Astrocyte (in vitro differentiated cells and primary cell): ENCODE measurements around the gene NUP93. TPM values are rescaled to one million over a fixed set of nuclear protein-coding genes. Genes with fewer than 3 reads are reported as not detected.

ENCODE experiments used
- DNase-seq: peaks from one replicate; pipeline ENCODE4 v3.0.0-alpha.2; 2010; ENCODE audit warnings: low read depth
- FAIRE-seq: peaks from 2 replicates; lab custom pipeline; 2011; peaks lifted over from hg19 to GRCh38; lab: Jason Lieb, UNC
- H2AFZ ChIP-seq: 2 replicates; pipeline ENCODE4 v1.6.0; 2012; ENCODE audit warnings: low read depth, low read length, inconsistent platforms
- H3K27ac ChIP-seq: 2 replicates; pipeline ENCODE4 v1.5.1; 2011; ENCODE audit warnings: low read depth, low read length, inconsistent platforms
- H3K27me3 ChIP-seq: 2 replicates; pipeline ENCODE4 v1.6.0; 2011; ENCODE audit warnings: low read length, inconsistent platforms; ENCODE audit not compliant: insufficient read depth
- H3K36me3 ChIP-seq: 2 replicates; pipeline ENCODE4 v1.5.1; 2011; ENCODE audit warnings: low read length, inconsistent platforms; ENCODE audit not compliant: insufficient read depth
- H3K4me1 ChIP-seq: 2 replicates; pipeline ENCODE4 v1.5.1; 2011; ENCODE audit warnings: low read length, inconsistent platforms; ENCODE audit not compliant: insufficient read depth
- H3K4me2 ChIP-seq: 2 replicates; pipeline ENCODE4 v1.6.0; 2012; ENCODE audit warnings: low read length, inconsistent platforms
- H3K4me3 ChIP-seq: 2 replicates; pipeline ENCODE4 v1.5.1; 2011; ENCODE audit warnings: low read depth, mild to moderate bottlenecking, low read length, inconsistent platforms; ENCODE audit not compliant: insufficient read depth
- H3K79me2 ChIP-seq: 2 replicates; pipeline ENCODE4 v1.6.0; 2012; ENCODE audit warnings: mild to moderate bottlenecking, low read length, inconsistent platforms; ENCODE audit not compliant: insufficient read depth
- H3K9ac ChIP-seq: 2 replicates; pipeline ENCODE4 v1.6.0; 2012; ENCODE audit warnings: mild to moderate bottlenecking, low read length, inconsistent platforms
- H3K9me3 ChIP-seq: 2 replicates; pipeline ENCODE4 v1.5.1; 2012; ENCODE audit warnings: low read depth, mild to moderate bottlenecking, low read length, inconsistent platforms; ENCODE audit not compliant: insufficient read depth
- H4K20me1 ChIP-seq: 2 replicates; pipeline ENCODE4 v1.6.0; 2012; ENCODE audit warnings: low read length, inconsistent platforms; ENCODE audit not compliant: insufficient read depth
- H3K27ac Mint-ChIP-seq: one replicate; pipeline ENCODE4 v1.8.0; 2021; ENCODE audit warnings: mild to moderate bottlenecking, mixed read lengths; ENCODE audit not compliant: unreplicated experiment
- H3K27me3 Mint-ChIP-seq: one replicate; pipeline ENCODE4 v1.8.0; 2021; ENCODE audit warnings: low read depth, mixed read lengths; ENCODE audit not compliant: unreplicated experiment
- H3K36me3 Mint-ChIP-seq: one replicate; pipeline ENCODE4 v1.8.0; 2021; ENCODE audit warnings: low read depth, mixed read lengths; ENCODE audit not compliant: unreplicated experiment
- H3K4me1 Mint-ChIP-seq: one replicate; pipeline ENCODE4 v1.8.0; 2021; ENCODE audit warnings: low read depth, mixed read lengths; ENCODE audit not compliant: unreplicated experiment
- H3K4me3 Mint-ChIP-seq: one replicate; pipeline ENCODE4 v1.8.0; 2021; ENCODE audit warnings: mild to moderate bottlenecking, moderate library complexity, mixed read lengths; ENCODE audit not compliant: unreplicated experiment
- H3K9me3 Mint-ChIP-seq: one replicate; pipeline ENCODE4 v1.8.0; 2021; ENCODE audit warnings: mild to moderate bottlenecking, mixed read lengths; ENCODE audit not compliant: unreplicated experiment
- EZH2 ChIP-seq: IDR thresholded peaks from 2 replicates; pipeline ENCODE4 v1.6.1; 2012; ENCODE audit warnings: mild to moderate bottlenecking, low read length, inconsistent platforms; ENCODE audit not compliant: insufficient read depth
- total RNA-seq: library from RNA; stranded (reverse); gene quantifications from 2 replicates; pipeline ENCODE4 v1.2.1, GENCODE V29; 2021
- TF ChIP-seq, protein P1 (sequence below): IDR thresholded peaks from 2 replicates; pipeline ENCODE4 v1.5.1; 2011; ENCODE audit warnings: low read depth, mild to moderate bottlenecking, inconsistent platforms, low read length, moderate library complexity; ENCODE audit not compliant: insufficient read depth

NUP93 gene
- total RNA-seq, 1 donor from 2014 or later = 89.3 TPM

DNA sequence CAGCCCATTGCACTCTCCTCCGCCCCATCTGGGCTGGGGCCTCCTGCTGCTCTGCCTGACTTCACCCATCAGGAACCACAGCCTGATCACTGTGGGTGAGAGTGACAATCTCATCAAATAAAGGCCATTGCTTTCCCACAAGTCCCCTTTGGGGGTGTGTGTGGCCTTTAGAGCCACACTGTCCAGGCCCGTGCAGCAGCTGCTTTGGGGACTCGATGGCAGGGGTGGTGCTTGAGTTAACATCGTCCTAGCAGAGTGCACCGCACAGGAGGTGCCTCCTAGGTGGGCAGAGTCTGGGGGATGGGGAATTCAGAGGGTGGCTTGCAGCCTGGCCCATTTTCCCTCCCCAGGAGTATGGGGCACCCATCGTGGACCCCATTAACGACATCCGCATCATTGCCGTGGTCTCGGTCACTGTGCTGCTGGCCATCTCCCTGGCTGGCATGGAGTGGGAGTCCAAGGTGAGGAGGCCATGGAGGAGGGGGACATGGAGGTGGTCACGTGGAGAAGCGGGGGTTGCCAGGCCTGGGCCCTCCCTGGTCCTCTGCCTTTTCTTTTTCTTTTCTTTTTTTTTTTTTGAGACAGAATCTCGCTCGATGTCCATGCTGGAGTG lies 140.5 kb downstream of the NUP93 start:
- H3K4me1 Mint-ChIP-seq = no peaks in the 10 kb centered on the region
- H3K4me3 ChIP-seq = no peak overlapping the region
- H3K9ac ChIP-seq = no peak overlapping the region
- no peak for TF ChIP-seq EZH2
- TF ChIP-seq, protein P1, sequence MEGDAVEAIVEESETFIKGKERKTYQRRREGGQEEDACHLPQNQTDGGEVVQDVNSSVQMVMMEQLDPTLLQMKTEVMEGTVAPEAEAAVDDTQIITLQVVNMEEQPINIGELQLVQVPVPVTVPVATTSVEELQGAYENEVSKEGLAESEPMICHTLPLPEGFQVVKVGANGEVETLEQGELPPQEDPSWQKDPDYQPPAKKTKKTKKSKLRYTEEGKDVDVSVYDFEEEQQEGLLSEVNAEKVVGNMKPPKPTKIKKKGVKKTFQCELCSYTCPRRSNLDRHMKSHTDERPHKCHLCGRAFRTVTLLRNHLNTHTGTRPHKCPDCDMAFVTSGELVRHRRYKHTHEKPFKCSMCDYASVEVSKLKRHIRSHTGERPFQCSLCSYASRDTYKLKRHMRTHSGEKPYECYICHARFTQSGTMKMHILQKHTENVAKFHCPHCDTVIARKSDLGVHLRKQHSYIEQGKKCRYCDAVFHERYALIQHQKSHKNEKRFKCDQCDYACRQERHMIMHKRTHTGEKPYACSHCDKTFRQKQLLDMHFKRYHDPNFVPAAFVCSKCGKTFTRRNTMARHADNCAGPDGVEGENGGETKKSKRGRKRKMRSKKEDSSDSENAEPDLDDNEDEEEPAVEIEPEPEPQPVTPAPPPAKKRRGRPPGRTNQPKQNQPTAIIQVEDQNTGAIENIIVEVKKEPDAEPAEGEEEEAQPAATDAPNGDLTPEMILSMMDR = no peak
- H3K4me2 ChIP-seq = no peak overlapping the region
- H3K27ac Mint-ChIP-seq = no peak overlapping the region
- FAIRE-seq (no peak), DNase-seq (no peak)
- no peaks in the 10 kb centered on the region for H3K36me3 ChIP-seq
- no peak overlapping the region for H3K27ac ChIP-seq
- no peaks in the 10 kb centered on the region for H3K4me1 ChIP-seq
- H3K9me3 ChIP-seq = no peaks in the 10 kb centered on the region
- H3K36me3 Mint-ChIP-seq = no peaks in the 10 kb centered on the region
- H4K20me1 ChIP-seq = no peaks in the 10 kb centered on the region
- H2AFZ ChIP-seq = no peak overlapping the region
- no peaks in the 10 kb centered on the region for H3K79me2 ChIP-seq
- no peaks in the 10 kb centered on the region for H3K27me3 ChIP-seq
- H3K9me3 Mint-ChIP-seq = no peaks in the 10 kb centered on the region
- H3K27me3 Mint-ChIP-seq = peaks cover 6% of the 10 kb centered on the region
- no peak overlapping the region for H3K4me3 Mint-ChIP-seq

DNA sequence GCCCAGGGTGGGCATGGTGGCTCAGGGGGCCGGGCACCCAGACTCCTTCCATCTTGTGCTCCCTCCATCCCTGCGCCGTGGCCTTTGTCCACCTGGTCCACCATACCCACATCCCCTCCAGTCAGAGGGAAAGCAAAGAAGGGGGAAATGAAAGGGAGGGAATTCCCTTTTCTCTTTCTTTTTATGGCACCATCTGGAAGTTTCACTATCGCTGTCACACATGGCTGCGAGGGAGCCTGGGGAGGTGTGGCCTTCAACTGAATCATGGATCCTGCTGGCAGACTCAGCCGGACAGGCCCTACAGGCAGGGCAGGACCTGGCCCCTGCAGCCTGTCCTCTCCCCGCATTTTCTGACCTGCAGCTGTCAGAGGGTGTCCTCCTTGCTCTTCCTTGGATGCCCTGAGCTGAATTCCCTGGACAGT lies 141.3 kb downstream of the NUP93 start:
- Mint-ChIP-seq H3K4me3 (no peak overlapping the region), H3K27me3 (peaks cover 6% of the 10 kb centered on the region), H3K36me3 (no peaks in the 10 kb centered on the region), H3K27ac (no peak overlapping the region), H3K4me1 (no peaks in the 10 kb centered on the region), H3K9me3 (no peaks in the 10 kb centered on the region)
- H3K27me3 ChIP-seq = no peaks in the 10 kb centered on the region
- H3K9ac ChIP-seq = no peak overlapping the region
- no peak overlapping the region for H3K4me2 ChIP-seq
- H4K20me1 ChIP-seq = no peaks in the 10 kb centered on the region
- no peaks in the 10 kb centered on the region for H3K9me3 ChIP-seq
- DNase-seq (no peak), FAIRE-seq (no peak)
- TF ChIP-seq, protein P1 = no peak
- TF ChIP-seq EZH2 = no peak
- no peaks in the 10 kb centered on the region for H3K36me3 ChIP-seq
- H2AFZ ChIP-seq = no peak overlapping the region
- H3K27ac ChIP-seq = no peak overlapping the region
- H3K79me2 ChIP-seq = no peaks in the 10 kb centered on the region
- H3K4me1 ChIP-seq = no peaks in the 10 kb centered on the region
- H3K4me3 ChIP-seq = no peak overlapping the region

DNA sequence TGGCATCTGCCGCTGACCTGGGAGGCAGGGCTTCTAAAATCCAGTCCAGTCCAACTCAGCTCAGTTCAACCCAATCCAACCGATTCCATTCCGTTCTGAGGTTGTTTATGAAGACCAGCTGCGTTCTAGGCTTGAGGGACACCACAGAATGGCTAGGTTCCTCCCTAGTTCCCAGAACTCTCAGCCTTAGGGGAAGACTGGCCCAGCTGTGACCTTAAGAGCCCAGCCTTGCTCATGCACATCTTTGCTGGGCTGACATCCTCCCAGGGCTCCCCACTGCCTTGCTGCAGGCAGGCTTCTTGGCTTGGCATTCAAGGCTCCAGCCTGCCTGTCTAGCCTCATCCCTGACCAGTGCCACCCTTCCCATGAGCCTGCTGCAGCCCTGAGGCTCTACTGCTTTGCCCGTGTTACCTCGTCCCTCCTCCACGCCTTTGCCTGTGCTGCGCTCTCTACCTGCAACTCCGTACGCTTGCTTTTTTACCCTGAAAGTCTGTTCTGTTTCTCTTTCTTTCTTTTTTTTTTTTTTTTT lies 143.0 kb downstream of the NUP93 start:
- Mint-ChIP-seq H3K4me3 (no peak overlapping the region), H3K36me3 (no peaks in the 10 kb centered on the region), H3K4me1 (no peaks in the 10 kb centered on the region), H3K9me3 (no peaks in the 10 kb centered on the region), H3K27me3 (peaks cover 6% of the 10 kb centered on the region), H3K27ac (no peak overlapping the region)
- no peak overlapping the region for H3K27ac ChIP-seq
- no peak overlapping the region for H3K4me2 ChIP-seq
- H4K20me1 ChIP-seq = no peaks in the 10 kb centered on the region
- H3K36me3 ChIP-seq = no peaks in the 10 kb centered on the region
- no peaks in the 10 kb centered on the region for H3K9me3 ChIP-seq
- DNase-seq (no peak), FAIRE-seq (no peak)
- no peaks in the 10 kb centered on the region for H3K4me1 ChIP-seq
- no peak for TF ChIP-seq EZH2
- TF ChIP-seq, protein P1 = no peak
- no peak overlapping the region for H3K9ac ChIP-seq
- H3K79me2 ChIP-seq = no peaks in the 10 kb centered on the region
- no peak overlapping the region for H2AFZ ChIP-seq
- no peak overlapping the region for H3K4me3 ChIP-seq
- H3K27me3 ChIP-seq = no peaks in the 10 kb centered on the region
